ENCODE results near the gene PKP1.

PKP1 gene

DNA sequence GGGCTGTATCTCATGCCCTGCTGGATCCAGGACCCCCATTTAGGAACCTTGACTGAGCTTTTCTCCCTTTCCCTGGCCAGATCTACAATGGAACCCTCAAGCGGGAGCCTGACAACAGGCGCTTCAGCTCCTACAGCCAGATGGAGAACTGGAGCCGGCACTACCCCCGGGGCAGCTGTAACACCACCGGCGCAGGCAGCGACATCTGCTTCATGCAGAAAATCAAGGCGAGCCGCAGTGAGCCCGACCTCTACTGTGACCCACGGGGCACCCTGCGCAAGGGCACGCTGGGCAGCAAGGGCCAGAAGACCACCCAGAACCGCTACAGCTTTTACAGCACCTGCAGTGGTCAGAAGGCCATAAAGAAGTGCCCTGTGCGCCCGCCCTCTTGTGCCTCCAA is 29.8 kb downstream of the PKP1 start:
- Histone ChIP-seq H3K79me2 (ENCODE audit: insufficient read depth, low read length) (no peaks in the 10 kb centered on the region), H3K9me3 (ENCODE audit: insufficient read depth, low read length) (no peaks in the 10 kb centered on the region), H2AFZ (ENCODE audit: low read depth, low read length, severe bottlenecking) (no peak overlapping the region), H3K27ac (ENCODE audit: low read depth, low read length) (no peak overlapping the region), H3K36me3 (ENCODE audit: low read length) (no peaks in the 10 kb centered on the region), H4K20me1 (ENCODE audit: low read depth, low read length) (no peaks in the 10 kb centered on the region), H3K4me2 (ENCODE audit: low read depth, low read length, poor library complexity, severe bottlenecking) (no peak overlapping the region), H3K9ac (ENCODE audit: low read length) (no peak overlapping the region), H3K27me3 (ENCODE audit: low read length) (no peaks in the 10 kb centered on the region), H3K9me2 (replicated peaks; ENCODE audit: insufficient read depth, low read length) (no peaks in the 10 kb centered on the region), H3F3A (ENCODE audit: insufficient read depth) (no peaks in the 10 kb centered on the region), H3K4me3 (ENCODE audit: insufficient read depth, low read length, poor library complexity, severe bottlenecking) (no peak overlapping the region)
- TF ChIP-seq, protein P1, sequence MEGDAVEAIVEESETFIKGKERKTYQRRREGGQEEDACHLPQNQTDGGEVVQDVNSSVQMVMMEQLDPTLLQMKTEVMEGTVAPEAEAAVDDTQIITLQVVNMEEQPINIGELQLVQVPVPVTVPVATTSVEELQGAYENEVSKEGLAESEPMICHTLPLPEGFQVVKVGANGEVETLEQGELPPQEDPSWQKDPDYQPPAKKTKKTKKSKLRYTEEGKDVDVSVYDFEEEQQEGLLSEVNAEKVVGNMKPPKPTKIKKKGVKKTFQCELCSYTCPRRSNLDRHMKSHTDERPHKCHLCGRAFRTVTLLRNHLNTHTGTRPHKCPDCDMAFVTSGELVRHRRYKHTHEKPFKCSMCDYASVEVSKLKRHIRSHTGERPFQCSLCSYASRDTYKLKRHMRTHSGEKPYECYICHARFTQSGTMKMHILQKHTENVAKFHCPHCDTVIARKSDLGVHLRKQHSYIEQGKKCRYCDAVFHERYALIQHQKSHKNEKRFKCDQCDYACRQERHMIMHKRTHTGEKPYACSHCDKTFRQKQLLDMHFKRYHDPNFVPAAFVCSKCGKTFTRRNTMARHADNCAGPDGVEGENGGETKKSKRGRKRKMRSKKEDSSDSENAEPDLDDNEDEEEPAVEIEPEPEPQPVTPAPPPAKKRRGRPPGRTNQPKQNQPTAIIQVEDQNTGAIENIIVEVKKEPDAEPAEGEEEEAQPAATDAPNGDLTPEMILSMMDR (IDR thresholded peaks at IDR 0.05; ENCODE audit: insufficient read depth, low read length, poor library complexity, severe bottlenecking), result no peak
- TF ChIP-seq EZH2phosphoT487 (conservative IDR thresholded peaks at IDR 0.05; ENCODE audit: low read length), result no peak

DNA sequence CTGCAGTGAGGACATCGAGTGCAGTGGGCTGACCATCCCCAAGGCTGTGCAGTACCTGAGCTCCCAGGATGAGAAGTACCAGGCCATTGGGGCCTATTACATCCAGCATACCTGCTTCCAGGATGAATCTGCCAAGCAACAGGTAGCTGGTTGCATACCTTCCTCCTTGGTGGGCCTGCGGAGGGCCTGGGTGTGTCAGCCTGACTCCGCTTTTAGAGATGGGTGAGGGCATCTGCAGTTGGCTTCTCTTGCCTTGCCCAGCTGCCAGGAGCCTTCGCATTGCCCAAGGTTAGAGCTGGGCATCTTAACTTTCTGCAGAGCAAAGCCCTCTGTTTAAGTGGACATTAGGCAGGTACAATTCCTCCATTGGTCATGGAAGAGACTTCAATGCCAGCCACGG is 33.2 kb downstream of the PKP1 start:
- H4K20me1 ChIP-seq (ENCODE audit: low read depth, low read length), result no peaks in the 10 kb centered on the region
- H2AFZ ChIP-seq (ENCODE audit: low read depth, low read length, severe bottlenecking), result no peak overlapping the region
- H3K27me3 ChIP-seq (ENCODE audit: low read length), result no peaks in the 10 kb centered on the region
- no peak overlapping the region for H3K9ac ChIP-seq (ENCODE audit: low read length)
- H3F3A ChIP-seq (ENCODE audit: insufficient read depth), result no peaks in the 10 kb centered on the region
- no peaks in the 10 kb centered on the region for H3K9me2 ChIP-seq (replicated peaks; ENCODE audit: insufficient read depth, low read length)
- TF ChIP-seq EZH2phosphoT487 (conservative IDR thresholded peaks at IDR 0.05; ENCODE audit: low read length), result no peak
- TF ChIP-seq, protein P1 (IDR thresholded peaks at IDR 0.05; ENCODE audit: insufficient read depth, low read length, poor library complexity, severe bottlenecking), result no peak
- no peak overlapping the region for H3K27ac ChIP-seq (ENCODE audit: low read depth, low read length)
- no peaks in the 10 kb centered on the region for H3K36me3 ChIP-seq (ENCODE audit: low read length)
- H3K4me2 ChIP-seq (ENCODE audit: low read depth, low read length, poor library complexity, severe bottlenecking), result no peak overlapping the region
- H3K4me3 ChIP-seq (ENCODE audit: insufficient read depth, low read length, poor library complexity, severe bottlenecking), result no peak overlapping the region
- no peaks in the 10 kb centered on the region for H3K9me3 ChIP-seq (ENCODE audit: insufficient read depth, low read length)
- H3K79me2 ChIP-seq (ENCODE audit: insufficient read depth, low read length), result no peaks in the 10 kb centered on the region

DNA sequence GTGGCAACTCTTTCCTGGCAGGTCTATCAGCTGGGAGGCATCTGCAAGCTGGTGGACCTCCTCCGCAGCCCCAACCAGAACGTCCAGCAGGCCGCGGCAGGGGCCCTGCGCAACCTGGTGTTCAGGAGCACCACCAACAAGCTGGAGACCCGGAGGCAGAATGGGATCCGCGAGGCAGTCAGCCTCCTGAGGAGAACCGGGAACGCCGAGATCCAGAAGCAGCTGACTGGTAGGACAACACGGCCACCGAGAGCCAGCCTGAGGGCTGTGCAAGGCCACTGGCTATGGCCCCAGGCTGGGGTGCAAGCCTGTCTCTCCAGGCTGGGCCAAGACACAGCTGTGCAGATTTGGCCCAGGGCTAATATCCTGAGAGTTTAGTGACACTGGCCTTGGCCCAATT is 34.2 kb downstream of the PKP1 start:
- no peak for TF ChIP-seq EZH2phosphoT487 (conservative IDR thresholded peaks at IDR 0.05; ENCODE audit: low read length)
- TF ChIP-seq, protein P1 (IDR thresholded peaks at IDR 0.05; ENCODE audit: insufficient read depth, low read length, poor library complexity, severe bottlenecking), result no peak
- H2AFZ ChIP-seq (ENCODE audit: low read depth, low read length, severe bottlenecking), result no peak overlapping the region
- H3K36me3 ChIP-seq (ENCODE audit: low read length), result no peaks in the 10 kb centered on the region
- no peaks in the 10 kb centered on the region for H3K79me2 ChIP-seq (ENCODE audit: insufficient read depth, low read length)
- H3K27me3 ChIP-seq (ENCODE audit: low read length), result no peaks in the 10 kb centered on the region
- no peak overlapping the region for H3K4me3 ChIP-seq (ENCODE audit: insufficient read depth, low read length, poor library complexity, severe bottlenecking)
- no peak overlapping the region for H3K27ac ChIP-seq (ENCODE audit: low read depth, low read length)
- H3K9ac ChIP-seq (ENCODE audit: low read length), result no peak overlapping the region
- H3K9me2 ChIP-seq (replicated peaks; ENCODE audit: insufficient read depth, low read length), result no peaks in the 10 kb centered on the region
- H4K20me1 ChIP-seq (ENCODE audit: low read depth, low read length), result no peaks in the 10 kb centered on the region
- H3F3A ChIP-seq (ENCODE audit: insufficient read depth), result no peaks in the 10 kb centered on the region
- H3K9me3 ChIP-seq (ENCODE audit: insufficient read depth, low read length), result no peaks in the 10 kb centered on the region
- H3K4me2 ChIP-seq (ENCODE audit: low read depth, low read length, poor library complexity, severe bottlenecking), result no peak overlapping the region
